Tibial nerve (tissue), 4 donors: ENCODE data around the gene MAP10. TPM values are rescaled to one million over a fixed set of nuclear protein-coding genes. Genes with fewer than 3 reads are reported as not detected.

Experiments used
- DNase-seq, 2 donors: peaks; one replicate each; pipeline ENCODE4 v3.0.0-alpha.2; 2019; ENCODE audit warnings: low spot score in 2 of 2
- H3K27ac ChIP-seq, 4 donors: fragments of 200-600 bp; sonication (generic) in 3 of 4; one replicate each; pipeline ENCODE4 v1.5.1; 2017 to 2019; ENCODE audit warnings: mild to moderate bottlenecking in 1 of 4
- H3K27me3 ChIP-seq, 2 donors: fragments of 200-600 bp; sonication (generic) in 1 of 2; one replicate each; pipeline versions ENCODE4 v1.5.1 to v1.6.0; 2017 to 2019
- H3K36me3 ChIP-seq, 3 donors: fragments of 200-600 bp; sonication (generic); one replicate each; pipeline ENCODE4 v1.5.1; 2018 to 2019
- H3K4me1 ChIP-seq, 4 donors: fragments of 200-600 bp; sonication (generic) in 3 of 4; one replicate each; pipeline ENCODE4 v1.5.1; 2017 to 2019
- H3K4me3 ChIP-seq, 4 donors: fragments of 200-600 bp; sonication (generic) in 3 of 4; one replicate each; pipeline ENCODE4 v1.5.1; 2017 to 2019; ENCODE audit warnings: mild to moderate bottlenecking in 1 of 4, moderate library complexity in 1 of 4
- H3K9me3 ChIP-seq, 4 donors: fragments of 200-600 bp; sonication (generic) in 3 of 4; one replicate each; pipeline ENCODE4 v1.5.1; 2017 to 2019
- CTCF ChIP-seq, 5 experiments: fragments of 200-600 bp in 3 of 5; fragments of 450-650 bp in 2 of 5; sonication (generic) in 3 of 5; IDR thresholded peaks; one replicate each; pipeline ENCODE4 v1.5.1; 2016 to 2019; ENCODE audit warnings: antibody characterized with exemption in 5 of 5, mild to moderate bottlenecking in 3 of 5, moderate library complexity in 2 of 5
- EP300 ChIP-seq, 2 donors: sonication (generic); formaldehyde crosslinking; IDR thresholded peaks; one replicate each; pipeline ENCODE4 v1.6.1; 2017; ENCODE audit warnings: antibody characterized with exemption in 2 of 2, mild to moderate bottlenecking in 1 of 2
- POLR2A ChIP-seq, 2 donors: fragments of 450-650 bp; IDR thresholded peaks; one replicate each; pipeline ENCODE4 v1.6.1; 2017; ENCODE audit warnings: antibody characterized with exemption in 2 of 2, mild to moderate bottlenecking in 2 of 2, moderate library complexity in 2 of 2
- WGBS, 2 donors: methylation state at CpG; one replicate each; pipeline ENCODE4 v1.1.5; 2018; 5-methylcytosine and 5-hydroxymethylcytosine counted together
- total RNA-seq, 4 donors: library from RNA; depleted of rRNA; stranded (reverse); fragments of >200 nt; gene quantifications; one replicate each; pipeline ENCODE4 v1.1.0, GENCODE V29; 2016

The MAP10 gene
- total RNA-seq, 4 donors from 2014 or later = 2.5 to 3.7 (median 3.2) TPM

- DNase-seq = no peak
- TF ChIP-seq POLR2A (IDR thresholded peaks at IDR 0.05) = no peak
- TF ChIP-seq CTCF (IDR thresholded peaks at IDR 0.05) = no peak
- TF ChIP-seq EP300 (IDR thresholded peaks at IDR 0.05) = no peak
- Histone ChIP-seq H3K36me3 (no peaks in the 10 kb centered on the region), H3K4me3 (no peak overlapping the region), H3K27me3 (no peaks in the 10 kb centered on the region), H3K27ac (no peak overlapping the region), H3K4me1 (no peaks in the 10 kb centered on the region), H3K9me3 (no peaks in the 10 kb centered on the region)
- WGBS, 2 donors = 41 to 46% methylated on average over 6 of the region's 6 CpGs
These were observed 7.2 kb upstream of the MAP10 start for GRCh38 chr1:232797856-232798510.

- Histone ChIP-seq H3K4me3 (no peak overlapping the region), H3K36me3 (no peaks in the 10 kb centered on the region), H3K9me3 (no peaks in the 10 kb centered on the region), H3K4me1 (no peaks in the 10 kb centered on the region), H3K27ac (no peak overlapping the region), H3K27me3 (no peaks in the 10 kb centered on the region)
- WGBS, 2 donors = 77 to 81% methylated on average over 2 of the region's 2 CpGs
- TF ChIP-seq CTCF (IDR thresholded peaks at IDR 0.05) (no peak), POLR2A (IDR thresholded peaks at IDR 0.05) (no peak), EP300 (IDR thresholded peaks at IDR 0.05) (no peak)
- DNase-seq = no peak
These were observed 6.3 kb upstream of the MAP10 start for GRCh38 chr1:232798920-232799319.

GRCh38 chr1:232806186-232806510 is 932 bp downstream of the MAP10 start:
- no peak for DNase-seq
- no peak for TF ChIP-seq EP300 (IDR thresholded peaks at IDR 0.05)
- TF ChIP-seq POLR2A (IDR thresholded peaks at IDR 0.05) = no peak
- TF ChIP-seq CTCF (IDR thresholded peaks at IDR 0.05) = no peak
- Histone ChIP-seq H3K9me3 (peaks cover 0 to 32% (median 0%) of the 10 kb centered on the region in 4 donors), H3K27me3 (no peaks in the 10 kb centered on the region), H3K27ac (peak overlapping the region in 2 of 4 donors; percentile 86 to 89), H3K36me3 (no peaks in the 10 kb centered on the region), H3K4me1 (peaks cover 0 to 12% (median 4%) of the 10 kb centered on the region in 4 donors), H3K4me3 (peak overlapping the region in 3 of 4 donors; percentile 72 to 96 (median 73))
- 81 to 86% methylated on average over 3 of the region's 3 CpGs for WGBS, 2 donors

- TF ChIP-seq EP300 (IDR thresholded peaks at IDR 0.05) (no peak), CTCF (IDR thresholded peaks at IDR 0.05) (no peak), POLR2A (IDR thresholded peaks at IDR 0.05) (no peak)
- peaks cover 0 to 40% (median 0%) of the 10 kb centered on the region in 4 donors for H3K9me3 ChIP-seq
- no peak overlapping the region for H3K4me3 ChIP-seq
- H3K27me3 ChIP-seq = no peaks in the 10 kb centered on the region
- 75 to 77% methylated on average over 2 of the region's 2 CpGs for WGBS, 2 donors
- no peak overlapping the region for H3K27ac ChIP-seq
- H3K36me3 ChIP-seq = no peaks in the 10 kb centered on the region
- no peak for DNase-seq
- H3K4me1 ChIP-seq = peaks cover 0 to 2% (median 0%) of the 10 kb centered on the region in 4 donors
These were observed 5.6 kb downstream of the MAP10 start for GRCh38 chr1:232810856-232811255.

GRCh38 chr1:232812560-232812959 is 7.3 kb downstream of the MAP10 start:
- H3K9me3 ChIP-seq = peaks cover 0 to 28% (median 0%) of the 10 kb centered on the region in 4 donors
- no peaks in the 10 kb centered on the region for H3K4me1 ChIP-seq
- no peak overlapping the region for H3K4me3 ChIP-seq
- H3K27me3 ChIP-seq = no peaks in the 10 kb centered on the region
- TF ChIP-seq EP300 (IDR thresholded peaks at IDR 0.05) (no peak), POLR2A (IDR thresholded peaks at IDR 0.05) (no peak), CTCF (IDR thresholded peaks at IDR 0.05) (no peak)
- H3K27ac ChIP-seq = no peak overlapping the region
- WGBS, 2 donors = 86 to 91% methylated on average over 2 of the region's 2 CpGs
- no peaks in the 10 kb centered on the region for H3K36me3 ChIP-seq
- DNase-seq = no peak
